Suppressor macrophage treated with lipopolysaccharide for 1 hour (primary cell): ENCODE measurements around the gene MGAT5B.
A peak's percentile ranks its signal among the peaks of the same experiment; 100 is the strongest.
"Not testable (repeated sequence)": the region's sequence is repeated elsewhere in the genome, so short reads cannot be mapped to it uniquely, and the experiment has no call there.

Source experiments
- DNase-seq, 3 donors: peaks; one replicate each; pipeline ENCODE4 v3.0.0-alpha.2; 2020 to 2022

The MGAT5B gene

DNA sequence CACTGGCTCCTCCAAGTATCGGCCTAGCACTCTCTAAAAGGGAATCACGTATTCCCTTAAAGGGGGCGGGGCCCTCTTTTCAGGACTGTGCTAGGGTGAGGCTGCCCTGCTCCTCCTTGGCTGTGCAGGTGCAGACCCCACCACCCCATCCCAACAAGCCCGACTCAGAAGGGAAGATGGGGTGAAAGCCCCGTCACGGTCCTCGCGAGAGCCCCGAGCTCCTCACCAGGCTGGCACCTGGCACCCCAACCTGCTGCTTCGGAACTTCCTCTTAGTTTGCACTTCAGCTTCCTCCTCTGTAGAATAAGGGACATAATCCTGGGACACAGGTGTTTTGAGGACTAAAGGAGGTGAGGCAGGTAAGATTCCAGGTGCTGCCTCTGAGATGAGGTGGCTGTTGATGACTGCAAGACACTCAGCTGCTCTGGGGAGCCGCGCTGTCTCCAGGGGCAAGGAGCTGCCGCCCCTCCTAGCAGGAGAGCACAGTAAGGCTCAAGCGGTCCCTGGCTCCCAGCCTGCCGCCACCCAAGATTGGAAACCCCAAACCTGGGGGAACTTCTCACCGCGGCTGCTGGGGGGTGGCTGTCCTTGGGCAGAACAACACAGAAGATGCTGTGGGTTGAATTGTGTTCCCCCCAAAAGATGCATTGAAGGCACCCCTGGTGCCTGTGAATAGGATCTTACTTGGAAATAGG, 88.8 kb downstream of the MGAT5B start:
- no peak for DNase-seq

DNA sequence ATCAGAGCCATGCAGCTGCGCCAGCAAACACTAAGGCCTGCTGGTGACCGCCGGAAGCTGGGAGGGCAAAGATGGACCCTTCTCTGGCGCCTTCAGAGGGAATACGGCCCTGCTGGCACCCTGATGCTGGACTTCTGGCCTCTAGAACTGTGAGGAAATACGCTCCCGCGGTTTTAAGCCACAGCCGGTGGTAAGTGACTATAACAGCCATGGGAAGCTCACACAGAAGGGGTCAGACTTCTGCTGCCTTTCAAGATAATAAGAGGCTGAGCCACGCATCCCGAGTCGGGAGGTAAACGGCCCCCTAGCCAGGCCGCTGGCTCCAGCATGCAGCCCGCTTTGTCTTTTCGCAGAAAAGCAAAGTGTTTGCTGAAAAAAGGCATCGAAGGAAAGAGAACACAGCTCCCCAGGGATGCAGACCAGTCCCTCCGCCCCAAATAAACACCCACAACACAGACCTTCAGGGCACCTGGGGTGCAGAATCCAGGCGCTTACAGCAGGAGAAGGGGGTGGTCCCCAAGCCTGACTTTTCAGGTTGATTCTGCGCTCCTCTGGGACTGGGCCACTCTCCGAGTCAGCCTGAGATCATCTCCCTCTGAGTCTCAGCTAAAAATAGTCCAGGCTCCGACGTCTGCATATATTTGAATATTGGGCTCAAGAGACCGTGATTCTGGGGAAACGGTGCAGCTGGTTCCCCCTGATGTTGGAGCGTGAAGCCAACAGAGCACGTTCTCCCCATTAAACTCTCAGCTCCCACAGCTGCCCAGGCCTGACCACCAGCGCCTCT, 89.7 kb downstream of the MGAT5B start:
- DNase-seq, result no peak

GRCh38 chr17:76958974-76959373, 90.8 kb downstream of the MGAT5B start:
- no peak for DNase-seq

DNA sequence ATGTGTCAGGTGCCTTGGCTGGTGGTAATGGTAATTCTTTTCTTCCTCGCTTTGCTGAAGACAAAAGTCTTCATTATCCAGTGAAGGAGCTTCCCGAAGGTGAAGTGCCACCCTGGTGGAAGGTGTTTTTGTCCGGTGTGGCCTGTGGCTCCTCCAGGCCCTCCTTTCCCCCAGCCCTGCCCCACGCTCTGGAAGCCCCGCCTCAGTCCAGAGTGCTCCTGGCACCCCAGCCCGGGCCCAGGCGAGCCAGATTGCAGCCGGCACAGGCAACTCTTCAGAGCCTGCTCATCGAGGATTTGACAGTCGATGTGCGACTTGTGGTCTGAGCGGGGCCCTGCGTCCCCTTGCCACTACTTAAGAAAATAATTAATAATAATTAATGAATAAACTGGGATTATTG, 93.7 kb downstream of the MGAT5B start:
- no peak for DNase-seq

GRCh38 chr17:76962858-76963257, 94.7 kb downstream of the MGAT5B start:
- no peak for DNase-seq

- DNase-seq, result no peak
Measured at GRCh38 chr17:76966016-76966415, 97.8 kb downstream of the MGAT5B start.

- no peak for DNase-seq
Measured at GRCh38 chr17:76966486-76967181, 98.4 kb downstream of the MGAT5B start.

DNA sequence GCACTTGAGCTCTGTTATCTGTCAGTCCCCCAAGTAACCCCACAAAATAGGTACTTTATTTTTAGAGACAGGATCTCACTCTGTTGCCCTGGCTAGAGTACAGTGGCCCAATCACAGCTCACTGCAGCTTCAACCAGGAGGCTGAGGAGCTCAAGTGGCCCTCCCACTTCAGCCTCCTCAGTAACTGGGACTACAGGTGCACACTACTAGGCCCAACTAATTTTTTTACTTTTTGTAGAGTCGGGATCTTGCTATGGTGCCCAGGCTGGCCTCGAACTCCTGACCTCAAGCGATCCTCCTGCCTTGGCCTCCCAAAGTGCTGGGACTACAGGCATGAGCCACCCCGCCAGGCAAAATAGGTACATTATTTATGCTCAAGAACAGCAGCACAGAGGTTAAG, 99.6 kb downstream of the MGAT5B start:
- DNase-seq, result no peak

DNA sequence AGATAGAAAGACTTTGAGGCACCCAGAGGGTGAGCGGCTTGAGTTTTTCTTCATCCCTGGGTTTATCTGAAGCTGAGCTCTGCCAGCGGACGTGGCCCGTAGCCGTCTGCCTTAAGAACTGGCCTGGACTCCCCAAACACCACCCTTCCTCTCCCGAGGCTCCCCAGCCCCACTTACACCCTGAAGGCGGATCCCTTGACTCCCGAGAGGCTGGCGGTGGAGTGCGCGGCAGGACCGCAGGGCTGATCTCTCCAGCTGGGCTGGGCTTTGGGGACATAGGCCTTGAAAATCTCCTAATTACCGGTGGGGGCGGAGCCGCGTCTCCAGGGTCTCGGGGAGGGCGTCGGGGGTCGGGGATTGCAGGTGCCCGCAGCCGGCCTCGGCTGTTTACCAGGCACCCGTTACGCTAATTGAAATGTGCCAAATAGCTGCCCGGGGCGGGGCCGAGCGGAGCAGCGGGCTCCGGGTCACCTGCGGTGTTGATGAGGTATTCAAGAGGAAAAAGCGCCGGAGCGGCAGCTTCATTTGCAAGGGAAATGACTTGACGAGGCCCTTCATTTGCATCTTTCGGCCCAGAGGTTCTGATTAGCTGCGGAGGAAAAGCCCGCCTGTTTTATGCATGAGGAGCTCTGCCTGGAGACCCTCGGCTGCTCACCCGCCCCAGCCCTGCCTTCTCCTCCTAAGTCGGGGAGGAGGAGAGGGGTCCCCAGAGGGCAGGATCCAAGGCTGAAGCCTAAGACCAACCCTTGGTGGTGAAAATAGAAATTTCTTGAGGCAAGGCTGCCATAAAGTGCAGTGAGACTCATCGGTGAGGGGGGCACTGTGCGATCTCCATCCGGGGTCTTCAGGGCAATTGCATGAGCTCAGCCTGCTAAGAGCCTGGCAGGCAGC, 100.7 kb downstream of the MGAT5B start:
- DNase-seq, result peak in 1 of 3 donors; percentile 8

GRCh38 chr17:76969598-76970172, 101.5 kb downstream of the MGAT5B start:
- DNase-seq, result peak in 1 of 3 donors; percentile 6

DNA sequence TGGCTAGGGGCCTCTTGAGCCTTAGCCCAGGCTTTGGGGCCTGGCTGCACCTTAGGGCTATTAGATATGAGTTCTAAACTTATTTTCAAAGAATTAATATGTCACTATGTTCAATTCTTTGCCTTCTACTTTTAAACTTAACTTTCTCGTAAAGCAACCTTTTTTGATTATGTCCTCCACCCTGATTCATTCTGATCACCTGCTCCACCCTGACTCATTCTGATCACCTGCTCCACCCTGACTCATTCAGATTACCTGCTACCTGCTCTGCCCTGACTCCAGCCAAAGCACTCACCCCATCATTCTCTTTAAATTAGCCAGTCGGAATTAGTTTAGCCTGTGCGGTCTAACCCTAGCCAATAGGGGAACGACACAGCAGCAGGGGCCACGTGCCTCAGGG, 102.0 kb downstream of the MGAT5B start:
- not testable (repeated sequence) for DNase-seq

GRCh38 chr17:76972046-76972641, 103.9 kb downstream of the MGAT5B start:
- DNase-seq, result no peak

- no peak for DNase-seq
Measured at GRCh38 chr17:76973040-76973439, 104.8 kb downstream of the MGAT5B start.

GRCh38 chr17:76974721-76975120, 106.5 kb downstream of the MGAT5B start:
- no peak for DNase-seq

DNA sequence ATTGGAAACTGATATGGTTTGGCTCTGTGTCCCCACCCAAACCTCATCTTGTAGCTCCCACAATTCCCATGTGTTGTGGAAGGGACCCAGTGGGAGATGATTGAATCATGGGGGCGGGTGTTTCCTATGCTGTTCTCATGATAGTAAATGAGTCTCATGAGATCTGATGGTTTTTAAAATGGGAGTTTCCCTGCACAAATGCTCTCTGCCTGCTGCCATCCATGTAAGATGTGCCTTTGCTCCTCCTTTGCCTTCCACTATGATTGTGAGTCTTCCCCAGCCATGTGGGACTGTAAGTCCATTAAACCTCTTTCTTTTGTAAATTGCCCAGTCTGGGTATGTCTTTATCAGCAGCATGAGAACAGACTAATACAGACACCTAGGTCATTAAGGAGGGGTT, 109.8 kb downstream of the MGAT5B start:
- not testable (repeated sequence) for DNase-seq

DNA sequence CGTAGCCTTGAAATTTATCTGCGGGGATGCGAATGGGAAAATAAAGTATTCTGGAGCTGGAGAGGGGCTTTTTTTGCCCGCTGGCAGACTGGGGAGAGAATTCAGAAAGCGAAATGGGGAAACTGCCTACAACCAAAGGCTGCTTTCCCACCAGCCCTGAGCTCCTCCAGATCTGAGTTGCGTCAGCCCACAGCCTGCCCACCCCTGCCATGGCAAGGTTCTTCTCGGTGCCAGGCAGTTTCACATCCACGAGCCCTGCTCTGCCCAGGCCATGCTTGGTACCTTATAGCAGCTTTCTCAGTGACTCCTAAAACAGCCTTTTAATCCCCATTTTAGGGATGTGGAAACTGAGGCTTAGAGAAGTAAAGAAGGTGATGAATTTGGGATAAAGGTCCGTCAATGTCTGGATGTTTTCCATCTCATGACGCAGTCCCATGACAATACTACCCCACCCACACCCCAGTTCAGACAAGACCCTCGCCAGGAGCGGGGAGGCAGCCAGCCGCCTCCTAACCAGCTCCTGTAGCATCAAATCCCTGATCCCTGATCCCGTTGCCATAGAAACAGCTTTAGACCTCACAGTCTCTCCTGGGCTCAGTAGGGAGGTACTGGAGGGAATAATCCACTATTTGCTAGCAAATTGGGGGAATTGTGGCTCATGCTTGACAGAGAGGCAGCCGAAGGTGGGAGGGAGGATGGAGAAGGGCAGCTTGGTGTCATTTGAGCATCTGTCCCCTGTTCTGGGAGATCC, 113.5 kb downstream of the MGAT5B start:
- DNase-seq, result no peak

DNA sequence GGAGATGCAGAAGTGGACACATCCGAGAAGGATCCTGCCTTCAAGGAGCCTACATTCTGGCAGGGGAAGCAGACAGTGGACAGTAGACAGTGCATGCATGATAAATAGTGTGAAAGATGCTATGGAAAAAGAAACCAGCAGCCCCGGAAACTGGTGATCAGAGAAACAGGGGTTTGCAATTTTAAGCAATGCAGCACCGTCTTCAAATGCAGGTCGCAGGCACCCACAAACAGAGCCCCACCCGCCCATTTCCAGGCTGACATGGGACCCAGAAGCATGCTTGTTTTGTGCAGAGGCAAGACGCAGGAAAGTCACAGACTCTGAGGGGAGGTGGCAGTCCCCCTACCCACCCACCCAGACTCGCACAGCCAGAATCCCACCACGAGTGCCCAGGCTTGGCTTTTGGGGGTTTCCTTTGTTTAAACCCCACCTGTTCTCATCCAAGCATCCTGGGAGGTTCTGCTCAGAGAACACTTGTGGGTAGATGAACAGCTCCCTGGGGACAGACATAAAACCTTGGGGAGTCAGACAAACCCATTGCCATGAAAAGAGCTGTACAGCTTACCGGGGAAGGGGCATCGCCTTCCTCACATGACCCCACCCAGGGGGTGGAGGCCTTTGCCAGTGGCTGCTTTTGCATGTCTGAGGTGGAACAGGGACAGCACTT, 114.3 kb downstream of the MGAT5B start:
- no peak for DNase-seq

DNA sequence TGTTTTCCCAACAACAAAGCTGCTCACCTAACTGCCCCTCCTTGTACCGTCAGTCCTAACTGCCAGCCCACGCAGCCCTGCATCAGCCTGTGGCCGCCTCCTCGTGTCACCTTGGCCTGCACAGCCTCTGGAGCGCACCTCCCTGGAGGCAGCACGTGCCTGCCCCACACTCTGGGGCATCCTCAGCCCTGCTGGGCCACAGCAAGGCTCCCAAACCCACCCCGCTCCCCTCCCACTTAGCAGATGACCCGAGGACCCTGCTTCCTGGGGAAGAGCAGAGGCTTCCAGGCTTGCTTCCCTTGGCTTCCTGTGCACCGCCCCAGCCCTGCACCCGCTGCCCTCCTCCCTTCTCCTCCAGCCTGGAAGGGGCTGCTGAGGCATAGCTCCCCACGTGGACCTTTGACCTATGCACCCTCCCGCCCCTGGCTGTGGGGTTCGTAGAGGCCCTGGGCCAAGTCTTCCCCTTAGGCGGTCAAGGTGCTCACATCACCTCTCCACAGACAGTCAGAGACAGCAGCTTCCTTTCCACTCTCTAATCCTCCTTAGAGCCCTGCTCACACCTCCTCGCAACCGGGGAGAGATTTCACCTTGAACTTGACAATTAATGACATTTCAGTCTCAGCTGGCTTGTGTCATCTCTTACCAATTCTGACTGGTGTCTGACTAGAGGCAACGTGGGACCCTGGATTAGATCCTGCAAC, 115.0 kb downstream of the MGAT5B start:
- no peak for DNase-seq

GRCh38 chr17:76986365-76986764, 118.2 kb downstream of the MGAT5B start:
- no peak for DNase-seq
